GM23338 (cell line): ENCODE measurements around the gene NLN. TPM values are rescaled to one million over a fixed set of nuclear protein-coding genes. Genes with fewer than 3 reads are reported as not detected.

Experiments
- ATAC-seq: fragments of 200-7000 bp; cut with Tn5 transposase; 3 replicates; pipeline ENCODE4 v1.9.1; 2020
- DNase-seq: peaks from one replicate; pipeline ENCODE4 v3.0.0-alpha.2; 2015; ENCODE audit warnings: low spot score
- H2AFZ ChIP-seq: fragments of 200-600 bp; sonication (generic); 2 replicates; pipeline ENCODE4 v1.8.0; 2016; ENCODE audit warnings: antibody characterized with exemption, mild to moderate bottlenecking, moderate library complexity
- H3F3A ChIP-seq: fragments of 200-600 bp; sonication (generic); replicated peaks from 2 replicates; pipeline ENCODE4 v1.8.0; 2017; ENCODE audit warnings: antibody characterized with exemption, mixed run types, low read depth
- H3K27ac ChIP-seq: fragments of 200-600 bp; sonication (generic); 2 replicates; pipeline ENCODE4 v1.6.1; 2016; ENCODE audit warnings: low read depth
- H3K27me3 ChIP-seq: fragments of 200-600 bp; sonication (generic); 2 replicates; pipeline ENCODE4 v1.8.0; 2016; ENCODE audit warnings: mild to moderate bottlenecking, mixed run types, moderate library complexity; ENCODE audit not compliant: insufficient read depth
- H3K36me3 ChIP-seq: fragments of 200-600 bp; sonication (generic); 2 replicates; pipeline ENCODE4 v1.8.0; 2016; ENCODE audit warnings: mild to moderate bottlenecking; ENCODE audit not compliant: insufficient read depth
- H3K4me1 ChIP-seq: fragments of 200-600 bp; sonication (generic); 2 replicates; pipeline ENCODE4 v1.8.0; 2016; ENCODE audit warnings: mild to moderate bottlenecking, moderate library complexity; ENCODE audit not compliant: insufficient read depth
- H3K4me2 ChIP-seq: fragments of 200-600 bp; sonication (generic); 2 replicates; pipeline ENCODE4 v1.7.1; 2017; ENCODE audit warnings: mixed run types
- H3K4me3 ChIP-seq: fragments of 200-600 bp; sonication (generic); 2 replicates; pipeline ENCODE4 v1.6.1; 2016; ENCODE audit warnings: mixed run types
- H3K79me2 ChIP-seq: fragments of 200-600 bp; sonication (generic); replicated peaks from 2 replicates; pipeline ENCODE4 v1.8.0; 2017; ENCODE audit warnings: mild to moderate bottlenecking; ENCODE audit not compliant: insufficient read depth
- H3K9me2 ChIP-seq: fragments of 200-600 bp; sonication (generic); 2 replicates; pipeline ENCODE4 v1.8.0; 2017; ENCODE audit not compliant: insufficient read depth
- H4K20me1 ChIP-seq: fragments of 200-600 bp; sonication (generic); replicated peaks from 2 replicates; pipeline ENCODE4 v1.8.0; 2017; ENCODE audit warnings: mild to moderate bottlenecking; ENCODE audit not compliant: insufficient read depth
- H3K27ac Mint-ChIP-seq: 2 replicates; pipeline ENCODE4 v1.8.0; 2020; ENCODE audit warnings: inconsistent platforms, mild to moderate bottlenecking, moderate library complexity, mixed read lengths
- H3K27me3 Mint-ChIP-seq: 3 replicates; pipeline ENCODE4 v1.8.0; 2022; ENCODE audit warnings: low read depth, mild to moderate bottlenecking, moderate library complexity, mixed read lengths, inconsistent platforms; ENCODE audit not compliant: insufficient read depth, poor library complexity
- H3K36me3 Mint-ChIP-seq: 3 replicates; pipeline ENCODE4 v1.8.0; 2021; ENCODE audit warnings: low read depth, mild to moderate bottlenecking, inconsistent platforms, moderate library complexity, mixed read lengths
- H3K4me1 Mint-ChIP-seq: 3 replicates; pipeline ENCODE4 v1.8.0; 2020; ENCODE audit warnings: mild to moderate bottlenecking, inconsistent platforms, mixed read lengths
- H3K4me3 Mint-ChIP-seq: 3 replicates; pipeline ENCODE4 v1.8.0; 2021; ENCODE audit warnings: moderate library complexity, mild to moderate bottlenecking, inconsistent platforms, mixed read lengths
- H3K9me3 Mint-ChIP-seq: 3 replicates; pipeline ENCODE4 v1.8.0; 2020; ENCODE audit warnings: moderate library complexity, mild to moderate bottlenecking, inconsistent platforms, mixed read lengths
- CREB1 ChIP-seq: fragments of 250-450 bp; sonication (Bioruptor Pico); IDR thresholded peaks from 2 replicates; pipeline ENCODE4 v1.5.0; 2020; ENCODE audit warnings: low read depth, mild to moderate bottlenecking, moderate library complexity
- CTCF ChIP-seq, 2 experiments: fragments of 200-600 bp in 1 of 2; sonication (generic) in 1 of 2; conservative IDR thresholded peaks; 2 replicates each; pipeline versions ENCODE4 v1.5.1 to v1.6.1; 2016 to 2017; ENCODE audit warnings: antibody characterized with exemption in 2 of 2, low read depth in 2 of 2, mild to moderate bottlenecking in 2 of 2, moderate library complexity in 1 of 2
- STAT1 ChIP-seq: IDR thresholded peaks from one replicate; pipeline ENCODE4 v1.6.1; 2016; ENCODE audit warnings: antibody characterized with exemption; ENCODE audit not compliant: unreplicated experiment
- ZNF114 ChIP-seq: fragments of 250-450 bp; sonication (Bioruptor Pico); IDR thresholded peaks from 2 replicates; pipeline ENCODE4 v1.5.0; 2020; ENCODE audit warnings: mild to moderate bottlenecking, moderate library complexity
- ZNF331 ChIP-seq: fragments of 250-450 bp; sonication (Bioruptor Pico); IDR thresholded peaks from 2 replicates; pipeline ENCODE4 v1.5.0; 2020; ENCODE audit warnings: low read depth, mild to moderate bottlenecking, moderate library complexity
- ZNF462 ChIP-seq: fragments of 250-450 bp; sonication (Bioruptor Pico); IDR thresholded peaks from 2 replicates; pipeline ENCODE4 v1.5.0; 2020; ENCODE audit warnings: mild to moderate bottlenecking, moderate library complexity
- polyA plus RNA-seq: library from polyadenylated mRNA; unstranded; fragments of >200 nt; fragmentation: Nextera tagmentation; extraction: Ambion mirVana; gene quantifications from 2 replicates; pipeline ENCODE4 v1.2.1, GENCODE V29; 2016
- total RNA-seq: library from RNA; depleted of rRNA; stranded (reverse); fragments of >200 nt; shearing (Covaris generic); gene quantifications from 2 replicates; pipeline ENCODE4 v1.2.3, GENCODE V29; 2014

The NLN gene
- total and polyA plus RNA-seq, 2 experiments from 2014 or later, result 56.4 to 168 TPM

DNA sequence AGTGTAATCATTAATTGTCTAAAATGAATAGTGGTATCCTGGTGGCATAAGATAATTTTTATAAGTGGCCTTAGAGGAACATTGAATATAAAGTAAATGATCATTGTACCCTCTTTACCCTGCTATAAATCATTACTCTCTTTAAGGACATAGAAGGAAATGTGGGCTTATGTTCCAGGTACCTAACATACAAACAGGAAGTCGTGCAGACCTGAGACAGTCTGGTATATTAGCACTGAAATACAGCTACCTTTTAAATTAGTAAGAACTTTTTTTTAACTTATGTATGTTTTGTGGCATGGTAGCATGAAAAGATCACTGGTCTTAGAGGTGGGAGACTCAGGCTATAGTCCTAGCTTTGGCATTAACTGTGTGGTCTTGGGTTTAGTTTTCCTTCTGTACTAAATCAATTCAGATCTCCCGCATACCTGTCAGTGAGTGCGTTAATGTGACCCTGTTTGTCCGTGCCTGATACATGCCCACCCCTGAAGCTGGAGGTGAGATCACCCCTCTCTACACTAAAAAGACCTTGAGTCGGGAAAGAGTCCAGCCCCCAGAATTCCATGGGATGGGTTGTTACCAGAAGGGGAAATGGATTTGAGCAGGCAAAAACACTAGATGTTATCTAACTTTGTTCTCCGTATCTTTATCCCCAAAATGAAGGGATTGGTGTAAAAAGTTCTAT, 145.0 kb downstream of the NLN start:
- H3K27ac ChIP-seq, result no peak overlapping the region

More for the DNA sequence above, 145.0 kb downstream of the NLN start:
- no peaks in the 10 kb centered on the region for H3K9me2 ChIP-seq
- H2AFZ ChIP-seq, result no peak overlapping the region
- H4K20me1 ChIP-seq, result no peaks in the 10 kb centered on the region
- no peak overlapping the region for H3K4me2 ChIP-seq
- no peaks in the 10 kb centered on the region for H3F3A ChIP-seq
- DNase-seq (no peak), ATAC-seq (no peak)
- Mint-ChIP-seq H3K27ac (no peak overlapping the region), H3K36me3 (no peaks in the 10 kb centered on the region), H3K4me3 (no peak overlapping the region), H3K27me3 (no peaks in the 10 kb centered on the region), H3K4me1 (no peaks in the 10 kb centered on the region), H3K9me3 (no peaks in the 10 kb centered on the region; the same call in 2 of the 3 replicates)
- H3K36me3 ChIP-seq, result no peaks in the 10 kb centered on the region
- H3K4me1 ChIP-seq, result no peaks in the 10 kb centered on the region
- TF ChIP-seq ZNF331 (CRISPR knock-in tag) (no peak), CTCF (conservative IDR thresholded peaks at IDR 0.05; ENCODE audit: low read depth in 2 of 2) (no peak), ZNF462 (no peak), STAT1 (no peak), ZNF114 (no peak), CREB1 (CRISPR knock-in tag) (no peak)
- no peaks in the 10 kb centered on the region for H3K79me2 ChIP-seq
- no peak overlapping the region for H3K4me3 ChIP-seq
- H3K27me3 ChIP-seq, result no peaks in the 10 kb centered on the region
